Sigmoid colon (tissue), 7 donors: ENCODE results near the gene LIAS. TPM values are rescaled to one million over a fixed set of nuclear protein-coding genes. Genes with fewer than 3 reads are reported as not detected.
A peak's percentile ranks its signal among the peaks of the same experiment; 100 is the strongest.

ENCODE experiments used
- DNase-seq: peaks from one replicate; pipeline ENCODE4 v3.0.0-alpha.2; 2019
- H3K27ac ChIP-seq, 4 donors: fragments of 200-600 bp; sonication (generic); one replicate each; pipeline ENCODE4 v1.5.1; 2016 to 2019; ENCODE audit warnings: mild to moderate bottlenecking in 1 of 4
- H3K27me3 ChIP-seq, 3 donors: fragments of 200-600 bp; sonication (generic); one replicate each; pipeline ENCODE4 v1.5.1; 2019; ENCODE audit warnings: mild to moderate bottlenecking in 1 of 3
- H3K36me3 ChIP-seq, 4 donors: fragments of 200-600 bp; sonication (generic); one replicate each; pipeline ENCODE4 v1.5.1; 2016 to 2019
- H3K4me1 ChIP-seq, 4 donors: fragments of 200-600 bp; sonication (generic); one replicate each; pipeline ENCODE4 v1.5.1; 2017 to 2019
- H3K4me3 ChIP-seq, 4 donors: fragments of 200-600 bp; sonication (generic); one replicate each; pipeline ENCODE4 v1.5.1; 2017 to 2019; ENCODE audit warnings: mild to moderate bottlenecking in 2 of 4, moderate library complexity in 1 of 4
- H3K9me3 ChIP-seq, 4 donors: fragments of 200-600 bp in 3 of 4; sonication (generic) in 3 of 4; one replicate each; pipeline versions ENCODE4 v1.5.1 to v1.6.1; 2013 to 2019
- EP300 ChIP-seq, 4 donors: sonication (generic); formaldehyde crosslinking; IDR thresholded peaks; one replicate each; pipeline ENCODE4 v1.6.1; 2017; ENCODE audit warnings: antibody characterized with exemption in 4 of 4
- POLR2A ChIP-seq, 2 donors: fragments of 450-650 bp; IDR thresholded peaks; one replicate each; pipeline ENCODE4 v1.6.1; 2016; ENCODE audit warnings: antibody characterized with exemption in 2 of 2, mild to moderate bottlenecking in 2 of 2, moderate library complexity in 2 of 2
- POLR2AphosphoS5 ChIP-seq, 4 donors: sonication (generic); formaldehyde crosslinking; IDR thresholded peaks; one replicate each; pipeline ENCODE4 v1.6.1; 2017; ENCODE audit warnings: antibody characterized with exemption in 4 of 4
- WGBS, 2 donors: extraction: QIAGEN DNeasy Blood & Tissue Kit; methylation state at CpG; one replicate each; pipeline ENCODE4 v1.1.7; 2013; 5-methylcytosine and 5-hydroxymethylcytosine counted together
- intact Hi-C: fragments of 100-400 bp; cut with DNase I; formaldehyde crosslinking; loops from one replicate; pipeline ENCODE4 v1.15.1; 2023
- polyA plus RNA-seq, 3 donors: library from polyadenylated mRNA; stranded (reverse); fragments of 200-250 nt; gene quantifications; one replicate each; pipeline ENCODE4 v1.2.3, GENCODE V29; 2013
- total RNA-seq, 4 donors: library from RNA; depleted of rRNA; stranded (reverse); fragments of >200 nt; gene quantifications; one replicate each; pipeline ENCODE4 v1.1.0, GENCODE V29; 2016
- TF ChIP-seq, protein P1 (sequence below), 4 experiments: fragments of 450-650 bp in 3 of 4; fragments of 200-600 bp in 1 of 4; IDR thresholded peaks; one replicate each; pipeline ENCODE4 v1.5.1; 2016 to 2019; ENCODE audit warnings: antibody characterized with exemption in 4 of 4, mild to moderate bottlenecking in 3 of 4, moderate library complexity in 2 of 4
- donor health status: healthy with polysubstance abuse.
- donor health status: Bipolar disorder and iron deficiency.
- donor health status: healthy.

LIAS gene
- total and polyA plus RNA-seq, 7 donors = 16.1 to 24.8 (median 20.7) TPM

DNA sequence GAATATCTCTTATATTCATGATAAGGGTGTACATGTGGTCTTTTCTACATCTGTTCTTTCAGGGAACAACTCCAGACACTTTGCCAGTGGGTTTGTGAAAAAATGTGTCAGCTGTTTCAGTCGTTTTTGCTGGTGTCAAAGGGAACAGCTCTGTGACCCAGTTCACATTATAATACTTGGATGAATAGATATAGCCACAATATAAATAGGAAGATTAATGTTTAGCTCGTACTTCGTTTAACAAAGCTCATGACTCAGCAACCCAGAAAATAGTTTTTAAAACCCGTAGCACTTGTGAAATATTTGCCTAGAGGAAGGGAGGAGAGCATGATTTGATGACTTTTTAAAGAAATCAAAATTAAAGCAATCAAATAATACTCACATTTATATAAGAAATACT, 7.9 kb downstream of the LIAS start:
- intact Hi-C loops = no loop called here
- no peak for DNase-seq
- Histone ChIP-seq H3K4me1 (peaks cover 0 to 8% (median 0%) of the 10 kb centered on the region in 4 donors), H3K27me3 (no peaks in the 10 kb centered on the region), H3K9me3 (no peaks in the 10 kb centered on the region), H3K36me3 (peaks cover 0 to 62% (median 0%) of the 10 kb centered on the region in 4 donors), H3K27ac (no peak overlapping the region), H3K4me3 (no peak overlapping the region)
- WGBS, 2 donors = 16 to 56% methylated on average over 4 of the region's 4 CpGs
- no peak for TF ChIP-seq EP300 (IDR thresholded peaks at IDR 0.05)
- no peak for TF ChIP-seq POLR2AphosphoS5 (IDR thresholded peaks at IDR 0.05)
- TF ChIP-seq POLR2A (IDR thresholded peaks at IDR 0.05) = no peak
- TF ChIP-seq, protein P1, sequence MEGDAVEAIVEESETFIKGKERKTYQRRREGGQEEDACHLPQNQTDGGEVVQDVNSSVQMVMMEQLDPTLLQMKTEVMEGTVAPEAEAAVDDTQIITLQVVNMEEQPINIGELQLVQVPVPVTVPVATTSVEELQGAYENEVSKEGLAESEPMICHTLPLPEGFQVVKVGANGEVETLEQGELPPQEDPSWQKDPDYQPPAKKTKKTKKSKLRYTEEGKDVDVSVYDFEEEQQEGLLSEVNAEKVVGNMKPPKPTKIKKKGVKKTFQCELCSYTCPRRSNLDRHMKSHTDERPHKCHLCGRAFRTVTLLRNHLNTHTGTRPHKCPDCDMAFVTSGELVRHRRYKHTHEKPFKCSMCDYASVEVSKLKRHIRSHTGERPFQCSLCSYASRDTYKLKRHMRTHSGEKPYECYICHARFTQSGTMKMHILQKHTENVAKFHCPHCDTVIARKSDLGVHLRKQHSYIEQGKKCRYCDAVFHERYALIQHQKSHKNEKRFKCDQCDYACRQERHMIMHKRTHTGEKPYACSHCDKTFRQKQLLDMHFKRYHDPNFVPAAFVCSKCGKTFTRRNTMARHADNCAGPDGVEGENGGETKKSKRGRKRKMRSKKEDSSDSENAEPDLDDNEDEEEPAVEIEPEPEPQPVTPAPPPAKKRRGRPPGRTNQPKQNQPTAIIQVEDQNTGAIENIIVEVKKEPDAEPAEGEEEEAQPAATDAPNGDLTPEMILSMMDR (IDR thresholded peaks at IDR 0.05) = no peak

DNA sequence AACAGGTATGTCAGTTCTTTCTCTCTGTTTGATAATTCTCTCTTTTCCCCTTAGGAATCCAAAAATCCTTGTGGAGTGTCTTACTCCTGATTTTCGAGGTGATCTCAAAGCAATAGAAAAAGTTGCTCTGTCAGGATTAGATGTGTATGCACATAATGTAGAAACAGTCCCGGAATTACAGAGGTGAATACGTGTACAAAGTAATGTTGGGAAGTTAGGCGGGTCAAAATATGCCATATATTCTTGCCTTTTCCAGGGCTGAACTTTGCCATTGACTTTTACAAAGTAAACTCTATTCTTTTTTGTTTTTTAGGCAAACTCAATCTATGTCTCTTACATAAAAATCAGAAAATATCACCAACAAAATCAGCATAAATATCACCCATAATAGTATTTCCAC, 8.6 kb downstream of the LIAS start:
- TF ChIP-seq POLR2AphosphoS5 (IDR thresholded peaks at IDR 0.05) (no peak), POLR2A (IDR thresholded peaks at IDR 0.05) (no peak), EP300 (IDR thresholded peaks at IDR 0.05) (no peak)
- TF ChIP-seq, protein P1 (IDR thresholded peaks at IDR 0.05) = no peak
- Histone ChIP-seq H3K4me1 (peaks cover 0 to 8% (median 0%) of the 10 kb centered on the region in 4 donors), H3K27me3 (no peaks in the 10 kb centered on the region), H3K27ac (no peak overlapping the region), H3K9me3 (no peaks in the 10 kb centered on the region), H3K4me3 (no peak overlapping the region), H3K36me3 (peaks cover 0 to 65% (median 2%) of the 10 kb centered on the region in 4 donors)
- 27 to 79% methylated on average over 4 of the region's 4 CpGs for WGBS, 2 donors
- intact Hi-C loops = no loop called here
- DNase-seq = no peak

DNA sequence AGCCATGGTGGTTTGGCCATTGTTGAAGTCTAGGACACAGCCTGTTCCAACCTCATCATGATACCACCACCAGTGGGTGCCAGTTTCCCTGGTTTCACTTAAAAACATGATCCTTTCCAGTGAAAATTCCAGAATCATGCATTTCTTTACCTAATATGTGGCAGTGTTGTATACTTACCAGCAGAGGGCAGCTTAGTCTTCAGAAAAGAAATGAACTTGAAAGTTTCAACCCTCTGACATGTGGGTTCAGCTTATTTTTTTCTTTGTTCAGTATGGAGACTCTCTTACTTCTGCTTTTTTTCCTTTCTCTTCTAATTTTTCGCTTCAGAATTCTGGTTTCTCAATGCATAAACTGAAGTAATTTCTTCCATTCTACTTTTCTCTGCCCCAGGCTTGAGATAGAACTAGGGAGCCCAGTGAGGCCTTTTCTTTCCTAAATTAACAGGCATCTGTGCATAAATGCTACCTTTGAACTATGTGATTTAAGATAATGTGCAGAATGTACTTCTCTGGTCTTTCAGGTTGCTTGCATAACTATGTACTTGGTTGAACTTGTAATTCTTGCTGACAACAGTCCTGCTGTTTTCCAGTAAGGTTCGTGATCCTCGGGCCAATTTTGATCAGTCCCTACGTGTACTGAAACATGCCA, 10.7 kb downstream of the LIAS start:
- Histone ChIP-seq H3K36me3 (peaks cover 0 to 59% (median 3%) of the 10 kb centered on the region in 4 donors), H3K9me3 (no peaks in the 10 kb centered on the region), H3K27me3 (no peaks in the 10 kb centered on the region), H3K27ac (peak overlapping the region in 3 of 4 donors; percentile 37 to 59 (median 50)), H3K4me1 (peaks cover 0 to 8% (median 0%) of the 10 kb centered on the region in 4 donors), H3K4me3 (no peak overlapping the region)
- peak in 1 of 4 donors; percentile 7 for TF ChIP-seq POLR2AphosphoS5 (IDR thresholded peaks at IDR 0.05)
- TF ChIP-seq EP300 (IDR thresholded peaks at IDR 0.05) = no peak
- TF ChIP-seq POLR2A (IDR thresholded peaks at IDR 0.05) = no peak
- TF ChIP-seq, protein P1 (IDR thresholded peaks at IDR 0.05) = peak; percentile 63 to 85 (median 74)
- intact Hi-C loops = loop anchor here (2.0 to 10.0 kb wide), 2 partner anchors 395 to 507 kb away; partner anchors contain the start of gene PDS5A
- WGBS, 2 donors = 64 to 67% methylated on average over 4 of the region's 4 CpGs
- no peak for DNase-seq

DNA sequence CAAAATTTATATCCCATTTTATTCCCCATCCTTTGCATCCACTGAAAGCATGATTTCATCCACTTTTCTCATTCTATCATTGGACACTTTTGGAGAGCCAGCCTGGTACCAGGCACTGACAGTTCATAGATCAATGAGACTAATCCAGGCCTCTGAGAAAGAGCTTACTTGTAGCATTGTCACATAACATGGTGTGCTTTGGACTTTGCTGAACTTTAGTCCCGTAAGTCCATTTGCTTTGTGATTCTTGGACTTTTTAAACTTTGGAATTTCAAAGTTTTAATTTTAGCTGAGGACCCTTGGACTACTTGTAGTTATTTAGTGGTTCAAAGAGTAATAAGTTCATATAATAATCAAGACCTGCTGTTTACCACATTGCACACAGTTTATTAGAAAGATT, 11.5 kb downstream of the LIAS start:
- no peaks in the 10 kb centered on the region for H3K27me3 ChIP-seq
- no peak for TF ChIP-seq EP300 (IDR thresholded peaks at IDR 0.05)
- TF ChIP-seq, protein P1 (IDR thresholded peaks at IDR 0.05) = no peak
- TF ChIP-seq POLR2A (IDR thresholded peaks at IDR 0.05) = no peak
- TF ChIP-seq POLR2AphosphoS5 (IDR thresholded peaks at IDR 0.05) = no peak
- 87 to 97% methylated on average over 1 of the region's 1 CpG for WGBS, 2 donors
- H3K27ac ChIP-seq = no peak overlapping the region
- H3K9me3 ChIP-seq = no peaks in the 10 kb centered on the region
- peaks cover 0 to 53% (median 3%) of the 10 kb centered on the region in 4 donors for H3K36me3 ChIP-seq
- intact Hi-C loops = loop anchor here (10.0 kb wide), 1 partner anchor 394 kb away; no protein-coding TSS in a partner anchor
- DNase-seq = no peak
- peaks cover 0 to 8% (median 0%) of the 10 kb centered on the region in 4 donors for H3K4me1 ChIP-seq
- no peak overlapping the region for H3K4me3 ChIP-seq
